HEK293 (cell line): Measurements from ENCODE around the gene NUDT8.
"Not testable (repeated sequence)": the region's sequence is repeated elsewhere in the genome, so short reads cannot be mapped to it uniquely, and the experiment has no call there.

ENCODE experiments used
- CTCF ChIA-PET: fragments of 350-600 bp; formaldehyde crosslinking; extraction: SDS; loops from one replicate; lab custom pipeline; 2021; ENCODE audit warnings: antibody characterized with exemption; lab: Yijun Ruan, JAX
- POLR2A ChIA-PET: fragments of 300-600 bp; formaldehyde crosslinking; extraction: SDS; loops from one replicate; lab custom pipeline; 2020; ENCODE audit warnings: antibody characterized with exemption, inconsistent platforms; lab: Yijun Ruan, JAX
- H3K27ac ChIP-seq: fragments of 200-500 bp; sonication (Bioruptor generic); 2 replicates; pipeline ENCODE4 v1.5.1; 2014; ENCODE audit warnings: low read depth, low read length, control low read depth, inconsistent platforms; ENCODE audit errors: extremely low read depth
- H3K36me3 ChIP-seq, 2 experiments: fragments of 200-500 bp in 1 of 2; sonication (Bioruptor generic) in 1 of 2; 1 replicate in 1 of 2; 2 replicates in 1 of 2; pipeline ENCODE4 v1.5.1; 2014 to 2017; ENCODE audit warnings: inconsistent platforms in 2 of 2, low read length in 2 of 2; ENCODE audit not compliant: control insufficient read depth in 2 of 2, insufficient read depth in 1 of 2
- H3K4me1 ChIP-seq: fragments of 200-500 bp; sonication (Bioruptor generic); 2 replicates; pipeline ENCODE4 v1.5.1; 2014; ENCODE audit warnings: mild to moderate bottlenecking, low read length, inconsistent platforms; ENCODE audit not compliant: control insufficient read depth, insufficient read depth
- H3K4me3 ChIP-seq: 2 replicates; pipeline ENCODE4 v1.5.1; 2011; ENCODE audit warnings: low read depth, mild to moderate bottlenecking, control low read depth, low read length, moderate library complexity
- H3K9me3 ChIP-seq: fragments of 200-500 bp; sonication (Bioruptor generic); 2 replicates; pipeline ENCODE4 v1.5.1; 2014; ENCODE audit warnings: low read depth, low read length, inconsistent platforms; ENCODE audit not compliant: control insufficient read depth, insufficient read depth
- HOXA7 ChIP-seq: sonication (generic); formaldehyde crosslinking; IDR thresholded peaks from 2 replicates; pipeline ENCODE4 v1.8.1; 2022; ENCODE audit warnings: missing genetic modification reagents, borderline replicate concordance
- HOXD13 ChIP-seq: sonication (generic); formaldehyde crosslinking; IDR thresholded peaks from 2 replicates; pipeline ENCODE4 v1.8.0; 2022; ENCODE audit warnings: missing genetic modification reagents, borderline replicate concordance
- KLF10 ChIP-seq: fragments of 450-650 bp; IDR thresholded peaks from 2 replicates; pipeline ENCODE4 v1.5.1; 2018; ENCODE audit warnings: missing biosample characterization, mild to moderate bottlenecking, missing genetic modification characterization
- KLF16 ChIP-seq: fragments of 450-650 bp; formaldehyde crosslinking; IDR thresholded peaks from 2 replicates; pipeline ENCODE4 v1.5.1; 2017; ENCODE audit warnings: missing biosample characterization, missing genetic modification characterization
- OSR2 ChIP-seq: fragments of 450-650 bp; formaldehyde crosslinking; IDR thresholded peaks from 2 replicates; pipeline ENCODE4 v1.5.1; 2016; ENCODE audit warnings: missing biosample characterization, missing genetic modification characterization
- PRDM2 ChIP-seq: fragments of 450-650 bp; formaldehyde crosslinking; IDR thresholded peaks from 2 replicates; pipeline ENCODE4 v1.5.1; 2016; ENCODE audit warnings: missing biosample characterization, missing genetic modification characterization, borderline replicate concordance
- SP2 ChIP-seq: fragments of 450-650 bp; formaldehyde crosslinking; IDR thresholded peaks from 2 replicates; pipeline ENCODE4 v1.5.1; 2016; ENCODE audit warnings: missing biosample characterization, missing genetic modification characterization
- WT1 ChIP-seq: fragments of 450-650 bp; formaldehyde crosslinking; IDR thresholded peaks from 2 replicates; pipeline ENCODE4 v1.5.1; 2016; ENCODE audit warnings: missing biosample characterization, missing genetic modification characterization
- ZBTB1 ChIP-seq: fragments of 450-650 bp; formaldehyde crosslinking; IDR thresholded peaks from 2 replicates; pipeline ENCODE4 v1.5.1; 2016; ENCODE audit warnings: missing biosample characterization, missing genetic modification characterization
- ZEB2 ChIP-seq: fragments of 450-650 bp; formaldehyde crosslinking; IDR thresholded peaks from 2 replicates; pipeline ENCODE4 v1.5.1; 2016; ENCODE audit warnings: missing biosample characterization, missing genetic modification characterization
- ZNF350 ChIP-seq: fragments of 450-650 bp; formaldehyde crosslinking; IDR thresholded peaks from 2 replicates; pipeline ENCODE4 v1.5.0; 2017; ENCODE audit warnings: missing biosample characterization, mild to moderate bottlenecking, missing genetic modification characterization
- ZNF449 ChIP-seq: fragments of 450-650 bp; formaldehyde crosslinking; IDR thresholded peaks from 2 replicates; pipeline ENCODE4 v1.5.1; 2017; ENCODE audit warnings: missing biosample characterization, mild to moderate bottlenecking, missing genetic modification characterization, moderate library complexity
- ZNF488 ChIP-seq: fragments of 450-650 bp; formaldehyde crosslinking; IDR thresholded peaks from 2 replicates; pipeline ENCODE4 v1.5.1; 2016; ENCODE audit warnings: missing biosample characterization, missing genetic modification characterization
- ZNF514 ChIP-seq: fragments of 450-650 bp; formaldehyde crosslinking; IDR thresholded peaks from 2 replicates; pipeline ENCODE4 v1.5.1; 2016; ENCODE audit warnings: missing biosample characterization, missing genetic modification characterization
- ZNF521 ChIP-seq: fragments of 450-650 bp; formaldehyde crosslinking; IDR thresholded peaks from 2 replicates; pipeline ENCODE4 v1.5.1; 2017; ENCODE audit warnings: missing biosample characterization, mild to moderate bottlenecking, missing genetic modification characterization
- ZNF560 ChIP-seq: fragments of 450-650 bp; formaldehyde crosslinking; IDR thresholded peaks from 2 replicates; pipeline ENCODE4 v1.5.1; 2017; ENCODE audit warnings: missing biosample characterization, missing genetic modification characterization, borderline replicate concordance
- ZNF561 ChIP-seq: fragments of 450-650 bp; IDR thresholded peaks from 2 replicates; pipeline ENCODE4 v1.5.1; 2018; ENCODE audit warnings: missing biosample characterization, missing genetic modification characterization, borderline replicate concordance
- ZNF645 ChIP-seq: fragments of 450-650 bp; formaldehyde crosslinking; IDR thresholded peaks from 2 replicates; pipeline ENCODE4; 2016; ENCODE audit warnings: missing biosample characterization, missing genetic modification characterization
- ZNF654 ChIP-seq: fragments of 450-650 bp; formaldehyde crosslinking; IDR thresholded peaks from 2 replicates; pipeline ENCODE4 v1.5.1; 2016; ENCODE audit warnings: low read depth, missing biosample characterization, missing genetic modification characterization
- ZNF792 ChIP-seq: fragments of 450-650 bp; formaldehyde crosslinking; IDR thresholded peaks from 2 replicates; pipeline ENCODE4 v1.5.1; 2016; ENCODE audit warnings: missing biosample characterization, missing genetic modification characterization
- ZSCAN16 ChIP-seq: fragments of 450-650 bp; formaldehyde crosslinking; IDR thresholded peaks from 2 replicates; pipeline ENCODE4 v1.5.1; 2016; ENCODE audit warnings: missing biosample characterization, missing genetic modification characterization

NUDT8 gene

GRCh38 chr11:67599149-67599548 is 30.6 kb downstream of the NUDT8 start:
- ChIA-PET POLR2A (no interaction called here), CTCF (interaction anchor here (0.6 to 1.4 kb wide), 2 partner anchors 15 to 22 kb away, joined by 3 to 6 read pairs; partner anchors contain the start of gene GSTP1)
- Histone ChIP-seq H3K27ac (no peak overlapping the region), H3K9me3 (no peaks in the 10 kb centered on the region), H3K4me3 (no peak overlapping the region), H3K36me3 (no peaks in the 10 kb centered on the region), H3K4me1 (no peaks in the 10 kb centered on the region)
- TF ChIP-seq ZNF645 (tag by site-specific recombination) (no peak), ZNF521 (tag by site-specific recombination) (no peak), ZEB2 (tag by site-specific recombination) (no peak), ZSCAN16 (tag by site-specific recombination) (no peak), ZNF350 (tag by site-specific recombination) (no peak), HOXD13 (CRISPR knock-in tag) (no peak), KLF10 (tag by site-specific recombination) (no peak), ZBTB1 (tag by site-specific recombination) (no peak), ZNF488 (no peak), HOXA7 (CRISPR knock-in tag) (no peak), ZNF449 (tag by site-specific recombination) (no peak), ZNF560 (no peak), ZNF792 (tag by site-specific recombination) (no peak), OSR2 (no peak), SP2 (tag by site-specific recombination) (no peak)

- H3K9me3 ChIP-seq, CTCF ChIA-PET, H3K27ac ChIP-seq, H3K4me1 ChIP-seq, H3K4me3 ChIP-seq, POLR2A ChIA-PET, H3K36me3 ChIP-seq: not testable (repeated sequence)
Observed at GRCh38 chr11:67597963-67598362, 31.8 kb downstream of the NUDT8 start.

GRCh38 chr11:67597458-67597857 is 32.3 kb downstream of the NUDT8 start:
- H3K27ac ChIP-seq = not testable (repeated sequence)

GRCh38 chr11:67596753-67597300 is 32.9 kb downstream of the NUDT8 start:
- H3K27ac ChIP-seq = no peak overlapping the region
- no peaks in the 10 kb centered on the region for H3K9me3 ChIP-seq
- no peaks in the 10 kb centered on the region for H3K36me3 ChIP-seq
- CTCF ChIA-PET = interaction anchor here (1.3 kb wide), 1 partner anchor 18 kb away, joined by 3 read pairs; no protein-coding TSS in a partner anchor
- H3K4me3 ChIP-seq = no peak overlapping the region
- POLR2A ChIA-PET = no interaction called here
- no peaks in the 10 kb centered on the region for H3K4me1 ChIP-seq
- TF ChIP-seq WT1 (tag by site-specific recombination) (no peak), PRDM2 (tag by site-specific recombination) (no peak), KLF16 (tag by site-specific recombination) (no peak), ZNF561 (tag by site-specific recombination) (no peak), ZNF654 (tag by site-specific recombination) (no peak), ZNF514 (tag by site-specific recombination) (no peak)

More at GRCh38 chr11:67597458-67597857, 32.3 kb downstream of the NUDT8 start:
- POLR2A ChIA-PET, CTCF ChIA-PET, H3K36me3 ChIP-seq, H3K4me3 ChIP-seq, H3K4me1 ChIP-seq, H3K9me3 ChIP-seq: not testable (repeated sequence)
